ENCODE data around the gene NAT8. TPM values are rescaled to one million over a fixed set of nuclear protein-coding genes. Genes with fewer than 3 reads are reported as not detected.
A peak's percentile ranks its signal among the peaks of the same experiment; 100 is the strongest.
"Not testable (repeated sequence)": the region's sequence is repeated elsewhere in the genome, so short reads cannot be mapped to it uniquely, and the experiment has no call there.

The NAT8 gene
- total and polyA plus RNA-seq, 2 donors (not counting 3 experiments of a cell fraction or from before 2014, with no cell fraction given) = 0.19 TPM; not detected in 1

DNA sequence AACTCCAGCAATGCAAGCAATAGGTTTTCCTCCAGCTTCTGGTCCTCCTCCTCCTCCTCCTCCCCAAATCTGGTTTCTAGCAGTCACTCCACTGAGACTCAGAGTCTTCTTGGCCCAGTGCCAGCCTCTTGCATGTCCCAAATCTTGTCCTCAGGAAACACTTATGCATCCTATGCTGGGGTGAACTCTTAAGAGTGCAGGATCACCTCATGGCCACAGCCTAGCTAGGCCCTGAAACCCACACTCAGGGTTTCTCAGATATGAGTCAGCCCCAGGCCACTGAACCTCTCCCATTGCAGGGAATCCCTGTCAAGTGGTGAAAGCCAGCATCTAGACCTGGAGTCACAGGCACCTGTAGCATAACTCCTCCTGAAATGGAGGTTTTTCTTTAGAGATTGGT is 18.2 kb downstream of the NAT8 start:
- BruUV-seq (replicated peaks); H3K9me3 ChIP-seq (replicated peaks; ENCODE audit: control insufficient read depth, insufficient read depth, low read length); FAIRE-seq; H3K9ac ChIP-seq (replicated peaks; ENCODE audit: extremely low read depth, insufficient read depth, low read length); H2AFZ ChIP-seq (ENCODE audit: low read depth, low read length); H3K4me2 ChIP-seq (ENCODE audit: insufficient read depth, low read length); H3K27ac ChIP-seq (ENCODE audit: insufficient read depth, low read depth, low read length); H4K20me1 ChIP-seq (replicated peaks; ENCODE audit: control insufficient read depth, extremely low read depth, insufficient read depth, low read length); dilution Hi-C loops (cut with MboI; ENCODE audit: extremely low pct_ligation_motif_present, low sequenced_read_pairs); H3K36me3 ChIP-seq (ENCODE audit: control insufficient read depth in 2 of 2, extremely low read depth in 1 of 2, insufficient read depth in 2 of 2, low read length in 2 of 2); H3K9me1 ChIP-seq (replicated peaks; ENCODE audit: control insufficient read depth, extremely low read depth, insufficient read depth, low read length); intact Hi-C loops (cut with micrococcal nuclease); H3K4me3 ChIP-seq (replicated peaks in 1 of 3; ENCODE audit: insufficient read depth in 1 of 3, low read depth in 1 of 3, low read length in 3 of 3); H3K4me1 ChIP-seq (ENCODE audit: control insufficient read depth, extremely low read depth, insufficient read depth, low read length); POLR2A ChIA-PET; H3K79me2 ChIP-seq (ENCODE audit: control insufficient read depth, insufficient read depth, low read length); DNase-seq (ENCODE audit: low read depth, low spot score); CTCF ChIA-PET; H3K27me3 ChIP-seq (ENCODE audit: control insufficient read depth in 2 of 2, insufficient read depth in 2 of 2, low read length in 2 of 2): not testable (repeated sequence)

DNA sequence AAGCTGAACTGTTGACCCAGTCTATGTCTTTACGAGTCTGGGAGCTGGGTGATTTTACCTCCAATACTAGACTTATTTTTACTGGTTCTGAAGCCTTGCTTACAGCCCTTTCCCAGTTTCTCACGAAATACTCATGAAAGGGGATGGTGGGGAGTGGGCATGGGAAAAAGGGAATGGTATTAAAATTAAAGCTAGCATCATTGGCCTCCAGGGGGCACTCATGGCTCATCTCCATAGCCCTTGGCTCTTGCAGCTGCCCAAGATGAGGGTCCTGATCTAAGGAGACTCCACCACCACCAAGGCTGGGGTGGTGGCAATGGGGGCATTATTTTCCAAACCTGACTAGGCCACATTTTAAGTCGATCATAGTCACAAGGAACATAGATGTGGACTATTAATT is 22.3 kb downstream of the NAT8 start:
- POLR2A ChIA-PET; H3K9ac ChIP-seq (replicated peaks; ENCODE audit: extremely low read depth, insufficient read depth, low read length); BruUV-seq (replicated peaks); H3K27me3 ChIP-seq (ENCODE audit: control insufficient read depth in 2 of 2, insufficient read depth in 2 of 2, low read length in 2 of 2); H4K20me1 ChIP-seq (replicated peaks; ENCODE audit: control insufficient read depth, extremely low read depth, insufficient read depth, low read length); H3K9me3 ChIP-seq (replicated peaks; ENCODE audit: control insufficient read depth, insufficient read depth, low read length); H3K27ac ChIP-seq (ENCODE audit: insufficient read depth, low read depth, low read length); H3K4me2 ChIP-seq (ENCODE audit: insufficient read depth, low read length); H2AFZ ChIP-seq (ENCODE audit: low read depth, low read length); H3K79me2 ChIP-seq (ENCODE audit: control insufficient read depth, insufficient read depth, low read length); H3K36me3 ChIP-seq (ENCODE audit: control insufficient read depth in 2 of 2, extremely low read depth in 1 of 2, insufficient read depth in 2 of 2, low read length in 2 of 2); intact Hi-C loops (cut with micrococcal nuclease); dilution Hi-C loops (cut with MboI; ENCODE audit: extremely low pct_ligation_motif_present, low sequenced_read_pairs); H3K4me3 ChIP-seq (replicated peaks in 1 of 3; ENCODE audit: insufficient read depth in 1 of 3, low read depth in 1 of 3, low read length in 3 of 3); H3K4me1 ChIP-seq (ENCODE audit: control insufficient read depth, extremely low read depth, insufficient read depth, low read length); H3K9me1 ChIP-seq (replicated peaks; ENCODE audit: control insufficient read depth, extremely low read depth, insufficient read depth, low read length): not testable (repeated sequence)
- FAIRE-seq (peak; percentile 58), DNase-seq (ENCODE audit: low read depth, low spot score) (peak; percentile 28)
- TF ChIP-seq, protein P1, sequence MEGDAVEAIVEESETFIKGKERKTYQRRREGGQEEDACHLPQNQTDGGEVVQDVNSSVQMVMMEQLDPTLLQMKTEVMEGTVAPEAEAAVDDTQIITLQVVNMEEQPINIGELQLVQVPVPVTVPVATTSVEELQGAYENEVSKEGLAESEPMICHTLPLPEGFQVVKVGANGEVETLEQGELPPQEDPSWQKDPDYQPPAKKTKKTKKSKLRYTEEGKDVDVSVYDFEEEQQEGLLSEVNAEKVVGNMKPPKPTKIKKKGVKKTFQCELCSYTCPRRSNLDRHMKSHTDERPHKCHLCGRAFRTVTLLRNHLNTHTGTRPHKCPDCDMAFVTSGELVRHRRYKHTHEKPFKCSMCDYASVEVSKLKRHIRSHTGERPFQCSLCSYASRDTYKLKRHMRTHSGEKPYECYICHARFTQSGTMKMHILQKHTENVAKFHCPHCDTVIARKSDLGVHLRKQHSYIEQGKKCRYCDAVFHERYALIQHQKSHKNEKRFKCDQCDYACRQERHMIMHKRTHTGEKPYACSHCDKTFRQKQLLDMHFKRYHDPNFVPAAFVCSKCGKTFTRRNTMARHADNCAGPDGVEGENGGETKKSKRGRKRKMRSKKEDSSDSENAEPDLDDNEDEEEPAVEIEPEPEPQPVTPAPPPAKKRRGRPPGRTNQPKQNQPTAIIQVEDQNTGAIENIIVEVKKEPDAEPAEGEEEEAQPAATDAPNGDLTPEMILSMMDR (IDR thresholded peaks at IDR 0.05; ENCODE audit: extremely low read depth in 1 of 2, insufficient read depth in 1 of 2, low read depth in 1 of 2, low read length in 2 of 2) = peak; percentile 11 to 39
- CTCF ChIA-PET = interaction anchor here (1.0 to 1.4 kb wide), 3 partner anchors 10 to 16 kb away, joined by 3 to 6 read pairs (median 5); no protein-coding TSS in a partner anchor

Data from endothelial cell of umbilical vein (primary cell).